OCI-M1 (cell line): ENCODE data around the gene PDHX.

Source experiments
- DNase-seq: peaks from one replicate; lab custom pipeline; 2025; lab: John Stamatoyannopoulos, UW

PDHX gene

DNA sequence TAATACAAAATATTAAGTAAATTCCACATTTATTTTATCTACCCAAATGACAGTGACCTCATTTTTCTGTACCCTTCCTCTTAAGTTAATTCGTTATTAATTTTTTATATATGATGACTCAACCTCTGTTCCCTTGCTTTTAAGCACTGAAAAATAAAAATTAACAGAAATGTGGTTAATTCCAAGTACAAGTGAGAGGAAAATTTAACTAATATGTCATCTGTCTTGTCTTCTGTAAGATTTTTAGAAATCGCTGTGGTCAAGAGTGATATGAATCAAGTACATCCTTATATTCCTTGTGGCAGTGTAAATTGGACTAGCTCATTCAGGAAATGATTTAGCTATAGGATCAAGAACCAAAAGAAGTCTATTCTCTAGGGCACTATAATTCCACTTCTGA, 74.5 kb downstream of the PDHX start:
- no peak for DNase-seq

DNA sequence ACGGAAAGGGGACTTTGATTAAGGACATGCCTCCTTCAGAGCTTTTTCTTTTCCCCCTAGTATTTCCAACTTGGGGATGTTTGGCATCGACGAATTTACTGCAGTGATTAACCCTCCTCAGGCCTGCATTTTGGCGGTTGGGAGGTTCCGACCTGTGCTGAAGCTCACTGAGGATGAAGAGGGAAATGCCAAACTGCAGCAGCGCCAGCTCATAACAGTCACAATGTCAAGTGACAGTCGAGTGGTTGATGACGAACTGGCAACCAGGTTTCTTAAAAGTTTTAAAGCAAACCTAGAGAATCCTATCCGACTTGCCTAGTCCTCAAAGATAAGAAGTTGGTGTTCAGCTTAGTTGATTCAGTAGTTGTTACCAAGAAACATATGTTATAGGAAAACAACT, 78.4 kb downstream of the PDHX start:
- DNase-seq: no peak

DNA sequence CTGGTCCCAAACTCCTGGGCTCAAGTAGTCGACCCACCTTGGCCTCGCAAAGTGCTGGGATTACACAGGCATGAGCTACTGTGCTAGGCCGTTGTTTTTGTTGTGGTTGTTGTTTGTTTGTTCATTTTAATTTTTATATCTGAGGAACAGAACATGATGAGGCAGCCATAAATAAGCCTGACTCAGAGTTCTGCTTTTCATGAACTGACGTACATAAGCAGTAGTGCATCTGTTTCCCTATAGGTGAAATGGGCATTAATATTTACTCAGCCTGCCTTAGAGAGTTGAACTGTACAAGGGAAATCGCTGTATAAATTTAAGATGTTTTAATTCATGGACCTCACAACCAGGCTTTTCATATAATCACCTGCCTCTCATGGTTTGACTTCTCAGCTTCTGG, 80.5 kb downstream of the PDHX start:
- DNase-seq: no peak

DNA sequence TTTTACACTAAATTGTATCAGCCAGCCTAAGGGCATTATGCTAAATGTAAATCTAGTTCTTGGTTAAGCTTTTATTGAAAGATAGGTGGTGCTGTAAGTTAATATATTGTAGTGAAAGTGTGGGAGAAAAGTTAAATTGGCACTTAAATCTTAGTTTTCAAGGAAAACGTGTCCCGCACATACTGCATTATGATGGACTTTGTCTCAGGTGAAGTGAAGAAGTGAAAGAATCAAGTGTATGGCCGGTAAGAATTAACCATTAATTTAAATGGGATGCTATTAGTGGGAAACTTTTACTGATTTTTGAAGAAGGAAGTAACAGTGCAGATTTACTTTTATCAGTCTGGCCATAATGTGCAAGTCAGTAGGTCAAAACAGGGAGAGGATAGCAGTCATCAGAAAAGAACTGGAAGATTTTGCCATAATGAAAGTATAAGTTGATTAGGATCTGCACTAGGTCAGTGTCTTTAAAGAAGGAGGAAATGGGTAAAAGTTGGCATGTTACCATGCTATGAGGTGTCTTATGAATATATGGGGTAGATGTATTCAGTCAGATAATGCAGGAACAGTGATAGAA, 81.6 kb downstream of the PDHX start:
- peak; percentile 62 for DNase-seq

DNA sequence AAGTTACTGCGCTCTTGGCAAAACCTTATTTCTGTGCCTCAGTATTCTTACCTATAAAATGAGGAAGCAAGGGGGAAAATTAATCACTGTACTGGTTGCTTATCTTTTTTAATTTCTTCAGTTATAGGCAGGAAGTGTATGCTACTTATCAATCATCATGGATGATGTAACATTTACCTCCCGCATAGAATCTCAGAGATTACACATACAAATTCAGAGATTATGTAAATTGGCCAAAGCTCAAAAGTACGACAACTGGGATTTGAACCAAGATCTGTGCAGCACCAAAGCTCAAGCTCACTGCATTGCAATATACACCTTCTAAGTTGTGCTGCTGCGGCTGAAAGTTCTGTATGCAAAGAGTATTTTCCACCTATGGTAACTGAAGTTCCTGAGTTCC, 83.0 kb downstream of the PDHX start:
- DNase-seq: peak; percentile 3

DNA sequence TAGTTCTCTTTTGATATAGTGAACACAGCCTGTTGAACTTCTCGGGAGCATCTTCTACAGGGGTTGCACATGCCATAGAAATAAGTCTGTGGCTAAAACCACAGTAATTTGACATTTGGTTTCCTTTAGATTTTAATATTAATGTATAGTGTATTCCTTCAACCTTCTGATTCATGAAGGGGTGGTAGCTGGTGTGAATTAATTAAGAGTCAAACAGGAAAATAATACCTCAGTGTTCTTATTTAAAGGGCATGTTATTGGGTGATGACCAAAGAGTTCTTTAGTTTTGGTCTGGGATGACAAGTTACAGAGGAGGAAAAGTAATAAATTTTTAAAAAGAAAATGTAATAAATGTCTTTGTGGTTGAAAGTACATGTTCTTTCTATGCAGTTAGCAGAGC, 86.8 kb downstream of the PDHX start:
- no peak for DNase-seq

DNA sequence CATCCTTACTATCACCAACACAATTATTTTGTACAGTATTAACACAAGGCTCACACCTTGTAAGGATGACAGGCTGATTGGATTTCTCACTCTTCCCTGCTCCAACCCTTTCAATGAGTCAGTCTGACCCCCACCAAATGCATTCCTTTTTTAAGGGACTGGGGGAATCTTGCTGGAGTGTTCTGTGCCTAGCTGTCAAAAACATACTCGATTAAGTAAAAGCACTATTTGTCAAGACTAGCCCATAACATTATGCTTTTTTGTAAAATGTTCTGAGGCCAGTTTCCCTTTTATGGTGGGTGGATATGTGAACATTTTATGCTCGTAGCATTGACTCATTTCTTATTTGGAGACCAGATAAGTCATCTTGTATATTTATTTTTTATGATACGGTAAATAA, 87.2 kb downstream of the PDHX start:
- no peak for DNase-seq

DNA sequence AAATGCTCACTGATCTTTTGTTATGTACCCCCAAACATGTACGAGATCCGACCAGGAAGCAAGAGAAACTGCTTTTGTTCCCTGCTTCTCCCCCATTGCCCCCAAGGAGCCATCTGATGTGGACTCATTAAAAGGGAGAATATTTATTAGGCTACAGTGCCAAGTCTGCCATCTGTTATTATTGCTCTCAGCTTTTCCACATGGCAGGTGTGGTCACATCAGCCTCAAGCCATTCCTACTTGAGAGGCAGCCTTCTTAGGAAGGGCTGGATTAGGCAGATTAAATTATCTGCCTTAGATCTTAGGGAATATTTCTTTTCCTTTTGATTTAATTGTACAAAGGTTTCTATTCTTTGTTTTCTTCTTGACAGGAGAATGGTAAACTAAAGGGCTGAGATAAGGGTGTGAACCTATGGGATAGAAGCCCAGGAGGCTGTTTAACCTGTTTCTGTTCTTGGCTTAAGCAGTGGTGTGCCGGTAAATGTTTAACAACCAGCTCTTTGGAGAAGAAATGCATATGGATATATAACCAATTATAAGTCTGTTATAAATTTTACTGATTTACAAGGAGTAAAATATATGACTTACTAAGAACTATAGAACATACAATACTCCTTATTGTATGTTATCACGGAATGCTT, 88.8 kb downstream of the PDHX start:
- DNase-seq: no peak

DNA sequence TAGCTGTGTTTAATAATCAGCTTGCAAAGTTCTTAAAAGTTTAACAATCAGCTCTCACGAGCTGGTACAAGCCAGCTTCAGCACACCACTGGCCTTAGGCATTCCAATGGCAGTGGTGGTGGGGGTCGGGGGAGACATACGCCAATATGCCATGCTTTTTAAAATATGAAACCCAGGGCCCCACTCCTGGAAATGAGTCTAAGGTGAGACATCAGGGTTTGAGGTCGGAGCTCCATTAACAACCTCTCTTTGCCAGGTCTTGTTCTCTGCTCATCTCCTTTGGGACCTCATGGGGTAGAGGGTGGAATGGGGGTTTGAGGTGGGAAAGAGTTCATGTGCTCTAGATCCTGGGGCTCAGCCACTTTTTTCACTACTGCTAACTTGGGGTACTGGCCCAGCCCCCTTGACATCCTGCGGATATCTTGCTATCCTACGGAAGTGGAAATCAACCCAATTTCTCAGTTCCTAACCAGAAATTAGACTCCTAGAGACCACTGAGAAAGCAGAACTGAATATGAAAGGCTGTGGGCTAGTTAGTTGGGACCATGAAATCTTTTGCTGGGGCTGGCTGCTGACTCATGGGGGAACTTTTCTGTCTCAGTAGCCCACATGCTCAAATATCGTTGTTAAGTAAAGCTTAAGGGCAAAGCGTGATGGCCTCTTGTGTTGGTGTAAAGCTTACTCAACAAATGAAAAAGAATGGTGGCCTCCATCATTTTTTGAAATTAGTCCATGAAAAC, 90.1 kb downstream of the PDHX start:
- no peak for DNase-seq

DNA sequence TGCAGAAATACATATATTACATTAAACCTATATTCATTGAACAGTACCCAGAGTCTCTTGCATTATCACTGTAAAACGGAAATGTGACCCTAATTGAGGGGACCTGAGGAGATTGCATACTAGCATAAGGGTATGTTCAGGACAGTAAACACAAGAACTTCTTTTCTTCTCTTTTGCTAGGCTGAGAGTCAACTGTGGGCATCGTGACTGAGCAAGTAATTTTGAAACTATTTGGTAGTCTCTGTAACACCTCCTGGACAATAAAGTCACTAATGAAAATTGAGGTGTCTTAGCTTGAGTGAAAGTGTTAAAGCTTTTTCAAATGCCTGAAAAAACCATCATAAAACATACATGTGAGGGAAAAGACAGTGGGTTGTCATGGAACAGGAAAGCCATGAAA, 90.9 kb downstream of the PDHX start:
- no peak for DNase-seq

DNA sequence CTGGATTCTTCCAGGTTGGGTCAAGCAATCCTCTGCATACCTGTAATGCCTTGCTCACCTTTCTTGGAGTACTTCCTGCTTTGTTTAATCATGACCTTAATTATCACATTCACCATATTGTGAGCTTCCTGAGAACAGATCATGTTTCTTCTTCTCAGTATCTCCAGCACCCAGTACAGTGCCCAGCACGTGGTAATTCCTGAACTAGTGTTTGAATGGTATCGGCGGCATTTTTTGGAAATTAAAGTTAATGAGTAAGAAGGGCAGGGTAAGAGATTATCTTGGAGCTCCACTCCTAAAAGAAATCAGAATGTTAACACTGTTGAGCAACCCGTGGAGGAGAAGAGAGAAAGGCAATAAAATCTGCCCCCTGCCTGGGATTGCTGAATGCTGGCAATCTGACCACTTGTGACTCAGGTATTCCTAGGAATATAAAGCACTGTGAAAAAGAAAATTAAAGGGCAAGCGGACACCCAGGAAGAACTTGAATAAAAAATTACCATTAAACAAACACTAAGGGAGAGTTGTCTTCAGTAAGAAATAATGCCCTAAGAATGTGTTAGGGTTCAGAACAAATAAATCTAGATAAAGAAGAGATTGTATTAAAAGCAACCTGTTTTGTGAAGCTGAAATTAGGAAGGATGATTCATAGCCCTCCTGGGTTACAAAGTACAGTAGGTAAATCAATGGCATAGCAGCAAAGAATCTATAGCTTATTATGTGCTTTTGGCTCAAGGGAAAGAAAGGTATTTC, 92.9 kb downstream of the PDHX start:
- DNase-seq: no peak

DNA sequence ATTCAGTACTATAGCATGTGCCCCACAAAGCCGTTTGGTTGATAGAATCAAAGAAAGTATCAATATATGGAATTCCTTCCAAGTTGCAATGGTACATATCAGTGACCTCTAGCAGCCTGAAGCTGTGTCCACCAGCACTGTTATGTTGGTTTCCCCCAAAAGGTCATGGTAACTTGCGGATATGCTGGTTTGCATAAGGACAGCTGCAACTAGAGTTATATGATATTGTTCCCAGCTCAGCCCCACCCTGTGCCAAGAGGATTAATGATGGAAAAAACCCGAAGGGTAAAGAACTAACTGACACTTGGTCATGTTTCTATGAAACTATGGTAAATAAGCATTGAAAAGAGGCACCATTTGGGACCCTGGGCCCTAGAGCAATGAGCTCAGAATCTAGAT, 93.5 kb downstream of the PDHX start:
- DNase-seq: no peak

DNA sequence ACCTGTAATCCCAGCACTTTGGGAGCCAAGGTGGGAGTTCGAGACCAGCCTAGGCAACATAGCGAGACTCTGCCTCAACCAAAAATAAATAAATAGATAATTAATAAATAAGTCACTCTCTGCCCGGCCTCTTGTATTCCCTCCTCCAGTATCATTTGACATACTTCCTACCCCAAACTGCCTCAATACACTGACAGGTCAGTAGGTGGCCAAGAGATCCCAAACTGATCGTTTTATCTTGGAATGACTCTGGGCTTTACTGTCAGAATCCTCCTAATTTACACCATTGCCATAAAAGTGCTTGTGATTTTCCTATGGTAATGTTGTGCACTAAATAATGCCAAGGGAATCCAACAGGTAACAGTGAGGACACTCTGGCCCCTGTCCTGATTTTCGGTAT, 94.2 kb downstream of the PDHX start:
- no peak for DNase-seq

DNA sequence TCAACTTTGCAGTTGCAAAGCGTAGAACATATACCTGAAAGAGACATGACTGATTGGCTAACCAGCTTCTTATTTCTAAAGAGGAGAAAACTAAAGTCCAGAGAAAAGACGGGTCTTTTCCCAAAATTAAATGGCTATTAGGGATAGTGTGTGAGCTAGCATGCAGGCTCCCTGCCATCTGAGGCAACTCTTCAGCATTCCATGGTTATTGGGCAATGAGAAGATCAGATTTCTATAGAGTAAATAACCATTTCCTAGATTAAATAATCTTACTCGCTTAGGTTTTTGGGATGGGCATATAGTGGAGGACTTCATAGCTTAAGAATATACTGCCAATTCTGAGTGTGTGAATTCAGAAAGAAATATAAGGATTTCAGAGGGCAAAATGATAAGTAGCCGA, 95.0 kb downstream of the PDHX start:
- no peak for DNase-seq

DNA sequence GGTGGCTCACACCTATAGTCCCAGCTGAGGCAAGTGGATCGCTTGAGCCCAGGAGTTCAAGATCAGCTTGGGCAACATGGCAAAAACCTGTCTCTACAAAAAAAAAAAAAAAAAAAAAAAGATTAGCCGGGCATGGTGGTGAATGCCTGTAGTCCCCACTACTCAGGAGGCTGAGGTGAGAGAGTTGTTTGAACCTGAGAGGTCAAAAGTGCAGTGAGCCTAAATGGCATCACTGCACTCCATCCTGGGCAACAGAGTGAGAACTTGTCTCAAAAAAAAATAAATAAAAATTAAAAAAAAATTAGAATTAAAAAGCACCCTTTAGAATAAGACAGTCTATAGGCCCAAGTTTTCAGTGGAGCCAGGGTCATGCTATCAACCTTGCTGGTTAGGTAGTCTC, 95.5 kb downstream of the PDHX start:
- DNase-seq: no peak

DNA sequence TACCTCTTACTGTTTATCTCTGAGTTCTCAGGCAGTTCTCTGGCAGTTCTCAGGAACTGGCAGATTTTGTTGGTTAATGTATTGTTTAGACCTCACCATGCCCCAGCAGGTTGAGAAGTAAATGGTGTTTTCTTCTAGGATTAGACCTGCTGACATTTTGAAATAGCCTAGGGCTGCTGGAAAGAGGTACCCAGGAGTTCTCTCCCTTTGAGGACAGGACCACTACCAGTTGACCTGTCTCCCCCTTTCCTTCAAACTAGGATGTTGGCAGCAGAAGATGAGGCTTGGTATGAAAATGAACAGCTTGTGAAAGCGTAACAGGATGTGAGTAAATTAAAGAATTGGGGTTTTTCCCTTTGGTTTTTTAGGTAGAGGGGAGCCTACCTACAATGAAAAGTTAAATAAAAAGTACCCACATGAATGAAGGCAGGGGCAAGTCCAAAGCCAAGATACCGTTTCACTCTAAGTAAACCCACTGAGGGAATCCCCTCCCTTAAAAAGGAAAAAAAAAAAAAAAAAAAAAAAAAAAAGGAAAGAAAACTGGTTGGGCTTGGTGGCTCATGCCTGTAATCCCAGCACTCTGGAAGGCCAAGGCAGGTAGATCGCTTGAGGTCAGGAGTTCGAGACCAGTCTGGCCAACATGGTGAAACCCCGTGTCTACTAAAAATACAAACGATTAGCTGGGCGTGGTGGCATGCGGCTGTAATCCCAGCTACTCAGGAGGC, 96.2 kb downstream of the PDHX start:
- no peak for DNase-seq

DNA sequence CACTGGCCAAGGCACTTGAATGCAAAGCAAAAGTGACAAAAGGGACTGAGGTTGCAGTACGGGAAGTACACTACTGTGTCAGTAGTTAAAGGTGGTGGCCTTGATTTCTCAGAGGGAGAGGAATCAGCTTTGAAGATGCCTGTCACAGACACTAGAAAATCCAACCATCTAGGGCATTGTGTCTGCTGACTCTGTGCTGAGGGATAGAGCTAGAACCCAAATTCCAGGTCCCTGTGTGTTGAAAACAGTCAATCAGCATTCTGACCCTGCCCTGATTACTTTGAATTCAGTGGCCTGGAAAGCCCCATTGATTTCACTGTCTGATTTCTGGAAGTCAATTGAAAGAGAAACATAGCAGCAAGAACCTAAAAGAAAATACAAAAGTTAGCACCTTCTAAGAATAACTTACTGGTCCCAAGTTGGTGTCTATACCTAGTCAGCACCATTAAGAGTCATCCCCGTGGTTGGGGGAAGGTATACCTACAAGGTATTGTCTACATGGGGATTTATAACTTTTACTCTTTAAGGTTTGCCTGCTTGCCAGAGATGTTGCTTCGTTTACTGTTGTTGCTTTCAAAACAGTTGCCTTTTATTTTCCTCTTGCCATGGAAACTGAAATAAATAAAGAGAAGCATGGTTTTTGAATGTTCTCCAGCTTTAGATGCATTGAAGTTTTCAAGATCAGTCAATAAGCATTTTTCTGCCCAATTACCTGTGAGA, 97.3 kb downstream of the PDHX start:
- no peak for DNase-seq

DNA sequence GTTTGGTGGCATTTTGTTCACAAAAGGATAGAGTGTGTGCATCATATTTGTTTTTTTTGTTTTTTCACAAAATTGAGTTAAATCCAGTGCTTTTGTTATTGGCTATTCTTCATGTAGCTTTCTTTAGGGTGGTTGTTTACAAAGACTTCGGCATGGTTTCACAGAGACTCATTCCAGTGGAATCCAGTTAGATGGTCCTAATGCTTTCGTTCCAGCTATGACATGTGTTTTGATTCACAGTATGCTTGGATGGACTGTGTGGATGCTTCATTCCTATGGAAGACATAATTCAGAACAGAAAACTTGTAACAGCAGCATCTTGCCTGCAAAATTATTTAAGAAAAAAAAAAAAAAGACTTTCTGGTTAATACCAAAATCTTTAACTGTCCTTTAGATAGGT, 97.9 kb downstream of the PDHX start:
- DNase-seq: no peak

DNA sequence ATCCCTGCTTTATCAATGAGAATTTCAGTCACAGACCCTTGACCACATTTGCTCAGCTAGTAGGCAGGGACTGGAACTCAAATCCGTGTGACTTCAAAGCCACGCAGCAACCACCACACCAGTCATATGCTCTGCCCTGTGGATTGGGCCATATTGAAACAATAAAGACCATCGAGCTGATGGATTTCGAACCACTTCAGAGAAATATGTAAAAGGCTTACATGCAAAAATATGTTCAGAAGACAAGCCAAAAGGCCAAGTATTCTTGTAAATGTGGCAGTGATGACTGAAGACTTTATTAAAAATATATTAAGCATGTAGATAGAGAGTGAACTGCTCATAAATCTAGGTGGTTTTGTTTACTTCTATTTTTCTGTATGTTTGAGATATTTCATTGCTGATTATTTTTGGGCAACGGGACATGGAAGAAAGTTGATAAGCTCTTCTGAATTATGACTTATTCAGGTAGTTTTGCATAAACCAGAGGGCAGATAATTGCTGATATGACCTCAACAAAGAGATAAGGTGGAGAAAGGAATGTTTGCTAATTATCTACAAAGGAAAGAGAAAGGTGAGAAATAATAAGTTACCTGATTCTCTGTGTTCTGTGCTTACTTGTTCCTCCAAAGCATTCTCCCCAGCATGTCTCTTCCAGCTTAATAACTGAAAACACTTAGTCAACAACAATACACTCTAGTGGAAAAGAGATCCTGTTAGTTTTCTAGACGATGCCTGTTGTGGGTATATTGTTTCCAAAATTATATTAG, 99.4 kb downstream of the PDHX start:
- DNase-seq: no peak

DNA sequence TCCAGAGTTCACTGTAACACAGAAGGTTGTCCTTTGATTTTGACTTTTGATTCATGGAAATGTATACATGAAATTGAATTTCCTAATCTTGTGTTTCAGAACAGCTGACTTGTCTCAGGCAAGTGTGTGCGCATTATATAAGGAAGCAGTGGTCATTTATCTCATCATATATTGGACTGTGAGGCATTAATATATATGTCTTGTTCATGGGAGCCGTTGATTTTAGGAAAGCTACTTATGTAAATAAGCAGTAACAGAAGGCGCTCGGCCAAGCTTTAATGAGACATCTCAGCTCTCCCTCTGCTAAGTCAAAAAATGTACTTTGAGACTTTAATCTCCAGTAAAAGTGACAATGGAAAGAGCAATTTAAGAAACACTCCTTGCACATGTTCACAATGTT, 100.5 kb downstream of the PDHX start:
- DNase-seq: no peak
